HepG2 (cell line): ENCODE results near the gene SYNE1. TPM values are rescaled to one million over a fixed set of nuclear protein-coding genes. Genes with fewer than 3 reads are reported as not detected.

Experiments used
- ATAC-seq: fragments of 200-7000 bp; cut with Tn5 transposase; 3 replicates; pipeline ENCODE4 v1.9.1; 2020; ENCODE audit warnings: mild to moderate bottlenecking, moderate library complexity
- BruUV-seq: library from RNA; stranded (reverse); fragments of 400-500 nt; replicated peaks from 2 replicates; lab custom pipeline; 2021; lab: Mats Ljungman, UMichigan
- CTCF ChIA-PET: fragments of 300-600 bp; formaldehyde crosslinking; extraction: SDS; loops from one replicate; lab custom pipeline; 2021; ENCODE audit warnings: low total read pairs, inconsistent platforms, low intra/inter-chr PET ratio; lab: Yijun Ruan, JAX
- POLR2A ChIA-PET: fragments of 350-600 bp; sonication (Branson Sonifier 250); formaldehyde crosslinking; loops from one replicate; lab custom pipeline; 2020; ENCODE audit warnings: antibody characterized with exemption, inconsistent platforms; lab: Yijun Ruan, JAX
- DNase-seq: peaks from one replicate; pipeline ENCODE4 v3.0.0-alpha.2; 2015; ENCODE audit warnings: low spot score
- FAIRE-seq: peaks from 3 replicates; lab custom pipeline; 2011; peaks lifted over from hg19 to GRCh38; lab: Jason Lieb, UNC
- H2AFZ ChIP-seq: one replicate; pipeline ENCODE4 v1.6.1; 2011; ENCODE audit warnings: low read length, inconsistent platforms
- H3K27ac ChIP-seq: fragments of 300-600 bp; 3 replicates; pipeline ENCODE4 v1.8.0; 2011; ENCODE audit warnings: mixed run types, mild to moderate bottlenecking, mixed read lengths, low read length, inconsistent platforms; ENCODE audit not compliant: insufficient read depth; ENCODE audit errors: extremely low read length
- H3K27me3 ChIP-seq, 2 experiments: fragments of 200-600 bp in 1 of 2; 2 replicates in 1 of 2; 3 replicates in 1 of 2; pipeline versions ENCODE4 v1.6.0 to v1.8.0; 2011; ENCODE audit warnings: low read length in 2 of 2, mild to moderate bottlenecking in 2 of 2, moderate library complexity in 2 of 2, inconsistent platforms in 1 of 2; ENCODE audit not compliant: insufficient read depth in 2 of 2, control insufficient read depth in 1 of 2
- H3K36me3 ChIP-seq, 2 experiments: fragments of 200-600 bp in 1 of 2; replicated peaks in 1 of 2; 2 replicates in 1 of 2; 3 replicates in 1 of 2; pipeline versions ENCODE4 v1.5.1 to v1.8.0; 2011; ENCODE audit warnings: low read length in 2 of 2, inconsistent platforms in 1 of 2; ENCODE audit not compliant: insufficient read depth in 2 of 2, control insufficient read depth in 1 of 2
- H3K4me1 ChIP-seq: 2 replicates; pipeline ENCODE4 v1.5.1; 2012; ENCODE audit warnings: low read length, inconsistent platforms; ENCODE audit not compliant: insufficient read depth
- H3K4me2 ChIP-seq: 2 replicates; pipeline ENCODE4 v1.6.0; 2011; ENCODE audit warnings: low read depth, low read length, inconsistent platforms
- H3K4me3 ChIP-seq, 3 experiments: fragments of 200-600 bp in 1 of 3; sonication (generic), shearing (Covaris generic) in 1 of 3; replicated peaks in 1 of 3; 2 replicates each; pipeline ENCODE4 v1.5.1; 2011 to 2016; ENCODE audit warnings: low read length in 3 of 3, inconsistent platforms in 2 of 3, low read depth in 2 of 3, mild to moderate bottlenecking in 2 of 3, control low read depth in 1 of 3, mixed read lengths in 1 of 3; ENCODE audit not compliant: insufficient read depth in 1 of 3
- H3K79me2 ChIP-seq: one replicate; pipeline ENCODE4 v1.6.1; 2011; ENCODE audit warnings: low read length, inconsistent platforms; ENCODE audit not compliant: insufficient read depth
- H3K9ac ChIP-seq: 2 replicates; pipeline ENCODE4 v1.6.0; 2011; ENCODE audit warnings: mild to moderate bottlenecking, low read depth, low read length, inconsistent platforms; ENCODE audit not compliant: insufficient read depth
- H3K9me3 ChIP-seq: 2 replicates; pipeline ENCODE4 v1.5.1; 2012; ENCODE audit warnings: mild to moderate bottlenecking, low read length
- H4K20me1 ChIP-seq: 2 replicates; pipeline ENCODE4 v1.6.0; 2011; ENCODE audit warnings: inconsistent platforms, mild to moderate bottlenecking, low read length, moderate library complexity; ENCODE audit not compliant: insufficient read depth
- CHD2 ChIP-seq: IDR thresholded peaks from 2 replicates; pipeline ENCODE4 v1.6.1; 2011; ENCODE audit warnings: low read depth, low read length, improper control_type of control experiment
- HMGA1 ChIP-seq: sonication (generic); formaldehyde crosslinking; conservative IDR thresholded peaks from 2 replicates; pipeline ENCODE4 v1.4.0; 2020; ENCODE audit warnings: missing genetic modification reagents
- NR3C1 ChIP-seq: sonication (generic); formaldehyde crosslinking; IDR thresholded peaks from 2 replicates; pipeline ENCODE4 v1.4.0; 2020; ENCODE audit warnings: missing genetic modification reagents
- ZC3H4 ChIP-seq: sonication (generic); formaldehyde crosslinking; IDR thresholded peaks from 2 replicates; pipeline ENCODE4 v1.4.0; 2020; ENCODE audit warnings: missing genetic modification reagents, borderline replicate concordance
- ZNF224 ChIP-seq: sonication (generic); formaldehyde crosslinking; IDR thresholded peaks from 2 replicates; pipeline ENCODE4 v1.5.0; 2020; ENCODE audit warnings: mild to moderate bottlenecking, missing genetic modification reagents
- ZNF234 ChIP-seq: sonication (generic); formaldehyde crosslinking; conservative IDR thresholded peaks from 2 replicates; pipeline ENCODE4 v1.5.1; 2020; ENCODE audit warnings: mild to moderate bottlenecking, missing genetic modification reagents
- ZNF484 ChIP-seq: sonication (generic); formaldehyde crosslinking; IDR thresholded peaks from 2 replicates; pipeline ENCODE4 v1.5.1; 2020; ENCODE audit warnings: mild to moderate bottlenecking, low read depth, missing genetic modification reagents, borderline replicate concordance
- ZNF816 ChIP-seq: sonication (generic); formaldehyde crosslinking; IDR thresholded peaks from 2 replicates; pipeline ENCODE4 v1.8.0; 2022; ENCODE audit warnings: missing genetic modification reagents, mild to moderate bottlenecking, borderline replicate concordance
- ZNF878 ChIP-seq: sonication (generic); formaldehyde crosslinking; IDR thresholded peaks from 2 replicates; pipeline ENCODE4 v1.8.1; 2023; ENCODE audit warnings: mild to moderate bottlenecking, missing genetic modification reagents, moderate library complexity
- WGBS: methylation state at CpG from one replicate; pipeline ENCODE4 v1.1.6; 2017; ENCODE audit warnings: low lambda C conversion rate; 5-methylcytosine and 5-hydroxymethylcytosine counted together
- in situ Hi-C: cut with HindIII; loops from 2 replicates; pipeline ENCODE4 v1.10.0; 2017; ENCODE audit warnings: low pct_unique_long_range_greater_than_20kb; ENCODE audit not compliant: extremely low pct_ligation_motif_present
- intact Hi-C: fragments of 100-400 bp; cut with micrococcal nuclease; formaldehyde crosslinking; loops from one replicate; pipeline ENCODE4 v1.10.0; 2022; ENCODE audit not compliant: unreplicated experiment
- polyA plus RNA-seq, 8 experiments: library from polyadenylated mRNA; depleted of rRNA in 3 of 8; stranded (reverse) in 7 of 8; unstranded in 1 of 8; fragments of >200 nt; fragmentation: Illumina TruSeq in 4 of 8; extraction: Trizol in 4 of 8; gene quantifications; 2 replicates each; pipeline versions ENCODE4 v1.2.1 to v1.2.3, GENCODE V29; 2011 to 2016; ENCODE audit warnings: low read depth in 4 of 8, missing spikeins in 1 of 8, mixed read lengths in 1 of 8; ENCODE audit not compliant: insufficient read depth in 1 of 8
- total RNA-seq, 5 experiments: library from RNA; depleted of rRNA; stranded (reverse); fragments of >200 nt; fragmentation: Illumina TruSeq; extraction: Trizol; gene quantifications; 2 replicates each; pipeline ENCODE4 v1.2.3, GENCODE V29; 2016; ENCODE audit warnings: low read depth in 1 of 5
- TF ChIP-seq, protein P1 (sequence below): fragments of 450-650 bp; IDR thresholded peaks from 2 replicates; pipeline ENCODE4 v1.6.1; 2017
- TF ChIP-seq, protein P2 (sequence below): sonication (generic); formaldehyde crosslinking; IDR thresholded peaks from 2 replicates; pipeline ENCODE4 v1.5.0; 2020; ENCODE audit warnings: missing genetic modification reagents
- TF ChIP-seq, protein P3 (sequence below): sonication (generic); formaldehyde crosslinking; IDR thresholded peaks from 2 replicates; pipeline ENCODE4 v1.9.0; 2022; ENCODE audit warnings: missing genetic modification reagents, mild to moderate bottlenecking, borderline replicate concordance

The SYNE1 gene
- total and polyA plus RNA-seq, 2 of the 13 experiments (the other 11 are each of a cell fraction or from before 2014, with no cell fraction given) = 5.5 to 15.9 TPM

DNA sequence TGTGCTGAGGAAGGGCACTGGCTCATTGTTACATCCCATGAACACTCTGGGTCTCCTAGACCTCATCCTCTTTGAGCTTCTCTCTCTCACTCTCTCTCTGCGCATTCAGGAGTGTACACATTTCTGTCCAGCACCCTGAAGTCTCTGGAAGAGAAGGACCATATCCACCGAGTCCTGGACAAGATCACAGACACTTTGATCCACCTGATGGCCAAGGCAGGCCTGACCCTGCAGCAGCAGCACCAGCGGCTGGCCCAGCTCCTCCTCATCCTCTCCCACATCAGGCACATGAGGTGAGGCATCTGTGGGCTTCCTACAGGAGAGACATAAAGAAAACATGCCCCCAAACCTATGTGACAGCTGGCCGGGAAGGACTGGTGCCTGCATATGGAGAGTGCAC lies 542.9 kb downstream of the SYNE1 start:
- ChIA-PET CTCF (no interaction called here), POLR2A (no interaction called here)
- Histone ChIP-seq H3K79me2 (no peaks in the 10 kb centered on the region), H3K9me3 (no peaks in the 10 kb centered on the region), H2AFZ (no peak overlapping the region), H3K4me2 (no peak overlapping the region), H3K4me3 (no peak overlapping the region), H3K36me3 (no peaks in the 10 kb centered on the region), H3K9ac (no peak overlapping the region), H4K20me1 (no peaks in the 10 kb centered on the region), H3K27ac (no peak overlapping the region), H3K4me1 (no peaks in the 10 kb centered on the region), H3K27me3 (peaks cover 1 to 20% of the 10 kb centered on the region in 2 experiments; a peak in 4 of 5 replicates)
- no TSS peak for BruUV-seq
- intact Hi-C loops = no loop called here
- TF ChIP-seq, protein P1, sequence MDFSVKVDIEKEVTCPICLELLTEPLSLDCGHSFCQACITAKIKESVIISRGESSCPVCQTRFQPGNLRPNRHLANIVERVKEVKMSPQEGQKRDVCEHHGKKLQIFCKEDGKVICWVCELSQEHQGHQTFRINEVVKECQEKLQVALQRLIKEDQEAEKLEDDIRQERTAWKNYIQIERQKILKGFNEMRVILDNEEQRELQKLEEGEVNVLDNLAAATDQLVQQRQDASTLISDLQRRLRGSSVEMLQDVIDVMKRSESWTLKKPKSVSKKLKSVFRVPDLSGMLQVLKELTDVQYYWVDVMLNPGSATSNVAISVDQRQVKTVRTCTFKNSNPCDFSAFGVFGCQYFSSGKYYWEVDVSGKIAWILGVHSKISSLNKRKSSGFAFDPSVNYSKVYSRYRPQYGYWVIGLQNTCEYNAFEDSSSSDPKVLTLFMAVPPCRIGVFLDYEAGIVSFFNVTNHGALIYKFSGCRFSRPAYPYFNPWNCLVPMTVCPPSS = no peak
- no peak for TF ChIP-seq ZNF878 (CRISPR knock-in tag)
- no peak for TF ChIP-seq NR3C1 (CRISPR knock-in tag)
- TF ChIP-seq, protein P2, sequence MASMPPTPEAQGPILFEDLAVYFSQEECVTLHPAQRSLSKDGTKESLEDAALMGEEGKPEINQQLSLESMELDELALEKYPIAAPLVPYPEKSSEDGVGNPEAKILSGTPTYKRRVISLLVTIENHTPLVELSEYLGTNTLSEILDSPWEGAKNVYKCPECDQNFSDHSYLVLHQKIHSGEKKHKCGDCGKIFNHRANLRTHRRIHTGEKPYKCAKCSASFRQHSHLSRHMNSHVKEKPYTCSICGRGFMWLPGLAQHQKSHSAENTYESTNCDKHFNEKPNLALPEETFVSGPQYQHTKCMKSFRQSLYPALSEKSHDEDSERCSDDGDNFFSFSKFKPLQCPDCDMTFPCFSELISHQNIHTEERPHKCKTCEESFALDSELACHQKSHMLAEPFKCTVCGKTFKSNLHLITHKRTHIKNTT (CRISPR knock-in tag) = no peak
- no peak for TF ChIP-seq ZC3H4
- TF ChIP-seq ZNF224 = no peak
- TF ChIP-seq ZNF234 (CRISPR knock-in tag) = no peak
- no peak for TF ChIP-seq CHD2
- TF ChIP-seq, protein P3, sequence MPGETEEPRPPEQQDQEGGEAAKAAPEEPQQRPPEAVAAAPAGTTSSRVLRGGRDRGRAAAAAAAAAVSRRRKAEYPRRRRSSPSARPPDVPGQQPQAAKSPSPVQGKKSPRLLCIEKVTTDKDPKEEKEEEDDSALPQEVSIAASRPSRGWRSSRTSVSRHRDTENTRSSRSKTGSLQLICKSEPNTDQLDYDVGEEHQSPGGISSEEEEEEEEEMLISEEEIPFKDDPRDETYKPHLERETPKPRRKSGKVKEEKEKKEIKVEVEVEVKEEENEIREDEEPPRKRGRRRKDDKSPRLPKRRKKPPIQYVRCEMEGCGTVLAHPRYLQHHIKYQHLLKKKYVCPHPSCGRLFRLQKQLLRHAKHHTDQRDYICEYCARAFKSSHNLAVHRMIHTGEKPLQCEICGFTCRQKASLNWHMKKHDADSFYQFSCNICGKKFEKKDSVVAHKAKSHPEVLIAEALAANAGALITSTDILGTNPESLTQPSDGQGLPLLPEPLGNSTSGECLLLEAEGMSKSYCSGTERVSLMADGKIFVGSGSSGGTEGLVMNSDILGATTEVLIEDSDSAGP (CRISPR knock-in tag) = no peak
- no peak for TF ChIP-seq ZNF816
- TF ChIP-seq ZNF484 (CRISPR knock-in tag) = no peak
- no peak for TF ChIP-seq HMGA1 (CRISPR knock-in tag)
- ATAC-seq (no peak), DNase-seq (no peak), FAIRE-seq (no peak)
- WGBS = 4% methylated on average over 4 of the region's 4 CpGs
- in situ Hi-C loops = no loop called here
